ENCODE results near the gene KCNMA1.
"Not testable (repeated sequence)": the region's sequence is repeated elsewhere in the genome, so short reads cannot be mapped to it uniquely, and the experiment has no call there.

Gene KCNMA1

DNA sequence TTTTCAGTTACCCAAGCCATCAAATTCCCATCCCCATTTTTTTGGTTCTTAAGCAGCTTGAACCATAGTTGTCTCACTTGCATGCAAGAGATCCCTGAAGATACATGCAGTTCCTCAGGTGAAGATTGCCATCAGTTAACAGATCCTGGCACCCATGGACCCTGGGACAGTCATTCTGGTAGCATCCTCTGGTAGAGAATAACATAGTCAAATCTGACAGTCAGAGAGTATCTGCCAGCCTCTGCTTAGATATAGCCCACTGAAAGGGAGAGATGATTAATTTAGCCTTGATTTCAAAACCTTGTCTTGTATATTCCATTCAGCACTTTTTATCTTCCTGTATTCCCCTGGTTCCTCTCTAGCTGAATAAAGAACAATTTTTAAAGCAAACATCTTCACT, 280.4 kb downstream of the KCNMA1 start:
- Histone ChIP-seq H3K27me3 (ENCODE audit: insufficient read depth, low read length) (no peaks in the 10 kb centered on the region), H3K9ac (ENCODE audit: low read depth, low read length) (no peak overlapping the region), H3K4me1 (ENCODE audit: insufficient read depth, low read length) (no peaks in the 10 kb centered on the region), H3K9me3 (ENCODE audit: insufficient read depth, low read depth, low read length) (no peaks in the 10 kb centered on the region), H3K27ac (ENCODE audit: low read depth, low read length) (no peak overlapping the region), H3K4me3 (ENCODE audit: low read length) (no peak overlapping the region), H3K36me3 (ENCODE audit: insufficient read depth, low read length) (no peaks in the 10 kb centered on the region)

DNA sequence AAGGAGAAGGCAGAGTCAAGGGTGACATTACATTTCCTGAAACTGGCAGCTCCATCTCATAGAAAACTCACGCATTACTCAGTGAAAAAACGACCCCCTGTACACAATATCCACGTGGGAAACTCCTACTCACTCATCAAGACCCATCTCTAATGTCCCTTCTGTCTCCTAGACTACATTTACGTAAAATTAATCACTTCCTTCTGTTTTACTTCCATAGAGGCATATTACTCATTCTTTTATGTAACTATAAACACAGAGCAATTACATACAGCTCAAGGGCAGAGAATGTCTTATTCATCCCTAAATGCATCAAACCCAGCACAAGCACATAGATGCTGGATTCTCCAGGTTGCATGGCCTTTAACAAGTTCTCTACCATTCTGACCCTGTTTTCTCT, 281.8 kb downstream of the KCNMA1 start:
- Histone ChIP-seq H3K4me3 (ENCODE audit: low read length) (no peak overlapping the region), H3K4me1 (ENCODE audit: insufficient read depth, low read length) (peaks cover 5% of the 10 kb centered on the region; the same call in 1 of the 2 replicates), H3K27me3 (ENCODE audit: insufficient read depth, low read length) (no peaks in the 10 kb centered on the region), H3K9me3 (ENCODE audit: insufficient read depth, low read depth, low read length) (no peaks in the 10 kb centered on the region), H3K36me3 (ENCODE audit: insufficient read depth, low read length) (no peaks in the 10 kb centered on the region), H3K9ac (ENCODE audit: low read depth, low read length) (no peak overlapping the region), H3K27ac (ENCODE audit: low read depth, low read length) (no peak overlapping the region)
- 82% methylated on average over 4 of the region's 4 CpGs for WGBS

DNA sequence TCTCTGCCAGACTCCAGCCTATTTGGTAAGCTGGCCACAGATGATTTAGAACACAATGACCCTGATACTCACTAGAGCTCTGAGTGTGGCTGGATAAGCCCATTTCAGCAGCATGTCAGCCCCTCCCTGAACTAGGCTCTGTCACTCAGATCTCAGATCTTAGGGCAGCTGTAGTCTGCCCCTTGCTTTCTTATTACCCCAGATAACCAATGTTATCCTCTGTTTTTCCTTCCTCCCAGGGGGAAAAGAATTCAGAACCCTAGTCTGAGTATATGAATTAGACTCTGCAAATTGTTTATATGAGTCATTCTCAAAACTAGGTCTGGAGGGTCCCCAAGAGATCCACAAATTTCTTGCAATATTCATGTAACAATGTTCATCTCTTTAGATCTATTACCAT, 286.2 kb downstream of the KCNMA1 start:
- no peak overlapping the region for H3K4me3 ChIP-seq (ENCODE audit: low read length)
- peaks cover 6% of the 10 kb centered on the region; the same call in 1 of the 2 replicates for H3K4me1 ChIP-seq (ENCODE audit: insufficient read depth, low read length)
- no peak overlapping the region for H3K27ac ChIP-seq (ENCODE audit: low read depth, low read length)
- H3K9ac ChIP-seq (ENCODE audit: low read depth, low read length), result no peak overlapping the region
- H3K27me3 ChIP-seq (ENCODE audit: insufficient read depth, low read length), result no peaks in the 10 kb centered on the region
- H3K36me3 ChIP-seq (ENCODE audit: insufficient read depth, low read length), result no peaks in the 10 kb centered on the region
- H3K9me3 ChIP-seq (ENCODE audit: insufficient read depth, low read depth, low read length), result no peaks in the 10 kb centered on the region

DNA sequence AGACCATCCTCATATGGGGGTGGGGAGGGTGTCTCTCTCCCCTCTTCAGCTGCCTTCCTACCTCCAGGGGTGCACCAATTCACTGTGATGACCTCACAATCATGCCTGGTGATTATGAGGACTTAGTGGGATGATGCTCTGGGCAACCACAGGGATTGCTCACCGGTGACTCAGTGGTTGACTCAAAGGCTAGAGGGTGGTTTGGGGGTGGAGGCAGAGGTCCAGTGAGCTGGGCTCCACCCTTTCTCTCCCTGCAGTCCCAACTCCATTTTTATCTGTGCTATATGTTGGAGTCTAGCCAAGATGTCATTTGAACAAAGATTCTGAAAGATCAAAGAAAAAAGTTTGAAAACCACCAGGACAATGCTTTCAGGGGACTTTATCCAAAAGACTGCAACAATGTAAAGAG, 286.9 kb downstream of the KCNMA1 start:
- Histone ChIP-seq H3K4me3 (ENCODE audit: low read length) (no peak overlapping the region), H3K4me1 (ENCODE audit: insufficient read depth, low read length) (peaks cover 6% of the 10 kb centered on the region; the same call in 1 of the 2 replicates), H3K27ac (ENCODE audit: low read depth, low read length) (no peak overlapping the region), H3K36me3 (ENCODE audit: insufficient read depth, low read length) (no peaks in the 10 kb centered on the region), H3K9me3 (ENCODE audit: insufficient read depth, low read depth, low read length) (no peaks in the 10 kb centered on the region), H3K27me3 (ENCODE audit: insufficient read depth, low read length) (no peaks in the 10 kb centered on the region), H3K9ac (ENCODE audit: low read depth, low read length) (no peak overlapping the region)
- 64% methylated on average over 1 of the region's 1 CpG for WGBS

DNA sequence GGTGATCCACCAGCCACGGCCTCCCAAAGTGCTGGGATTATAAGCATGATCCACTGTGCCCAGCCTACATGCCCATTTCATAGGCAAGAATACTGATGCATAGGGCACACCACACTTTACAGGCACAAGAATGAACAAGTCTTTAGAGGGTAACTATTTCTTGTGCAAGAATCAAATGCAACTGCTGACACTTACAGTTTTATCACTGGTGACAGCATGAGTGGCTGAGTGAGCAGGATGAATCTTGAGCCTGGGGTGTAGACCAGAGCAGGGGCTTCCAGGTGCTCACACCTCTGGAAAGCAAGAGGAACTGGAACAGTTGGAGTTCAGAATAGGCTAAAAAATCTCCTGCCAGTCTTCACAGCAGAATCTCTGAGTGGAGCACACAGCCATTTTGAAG, 287.5 kb downstream of the KCNMA1 start:
- H3K4me1 ChIP-seq (ENCODE audit: insufficient read depth, low read length), result peaks cover 6% of the 10 kb centered on the region; the same call in 1 of the 2 replicates
- H3K27me3 ChIP-seq (ENCODE audit: insufficient read depth, low read length), result no peaks in the 10 kb centered on the region
- no peaks in the 10 kb centered on the region for H3K36me3 ChIP-seq (ENCODE audit: insufficient read depth, low read length)
- WGBS, result 100% methylated on average over 1 of the region's 1 CpG
- H3K9me3 ChIP-seq (ENCODE audit: insufficient read depth, low read depth, low read length), result no peaks in the 10 kb centered on the region
- no peak overlapping the region for H3K9ac ChIP-seq (ENCODE audit: low read depth, low read length)
- H3K27ac ChIP-seq (ENCODE audit: low read depth, low read length), result no peak overlapping the region
- H3K4me3 ChIP-seq (ENCODE audit: low read length), result no peak overlapping the region

DNA sequence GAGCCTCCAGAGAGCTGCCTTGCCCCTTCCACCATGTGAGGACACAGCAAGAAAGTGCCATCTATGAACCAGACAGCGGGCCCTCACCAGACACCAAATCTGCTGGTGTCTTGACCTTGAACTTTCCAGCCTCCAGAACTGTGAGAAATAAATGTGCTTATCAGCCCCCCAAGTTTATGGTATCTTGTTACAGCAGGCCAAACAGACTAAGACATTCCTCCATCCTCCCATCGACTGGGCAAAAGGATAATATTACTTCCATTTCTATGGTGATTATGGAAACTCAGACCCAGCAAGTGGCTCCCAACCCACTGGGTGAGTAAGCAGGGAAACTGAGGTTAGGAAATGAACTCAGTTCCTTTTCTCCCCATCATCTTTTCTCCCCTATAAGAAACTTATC, 288.4 kb downstream of the KCNMA1 start:
- Histone ChIP-seq H3K27me3 (ENCODE audit: insufficient read depth, low read length) (no peaks in the 10 kb centered on the region), H3K27ac (ENCODE audit: low read depth, low read length) (no peak overlapping the region), H3K9ac (ENCODE audit: low read depth, low read length) (no peak overlapping the region), H3K9me3 (ENCODE audit: insufficient read depth, low read depth, low read length) (no peaks in the 10 kb centered on the region), H3K36me3 (ENCODE audit: insufficient read depth, low read length) (no peaks in the 10 kb centered on the region), H3K4me3 (ENCODE audit: low read length) (no peak overlapping the region), H3K4me1 (ENCODE audit: insufficient read depth, low read length) (peaks cover 6% of the 10 kb centered on the region; the same call in 1 of the 2 replicates)
- WGBS, result 87% methylated on average over 1 of the region's 2 CpGs

DNA sequence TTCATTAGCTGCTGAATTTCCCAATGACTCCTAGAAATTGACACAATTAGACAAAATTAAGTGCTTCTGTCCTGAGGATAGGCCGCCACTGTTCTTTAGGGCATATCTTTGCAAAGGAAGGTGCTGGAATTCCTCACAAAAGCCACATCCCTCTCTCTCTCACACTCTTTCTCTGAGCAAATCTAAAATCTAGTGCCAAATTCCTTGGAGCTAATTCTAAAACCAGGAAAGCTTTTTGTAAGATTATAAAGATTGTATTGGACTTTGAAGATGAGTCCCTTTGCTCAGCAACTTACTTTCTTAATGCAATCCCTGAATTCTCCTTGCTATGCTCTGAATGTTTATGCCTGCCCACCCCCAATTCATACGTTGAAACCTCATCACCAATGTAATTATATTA, 288.9 kb downstream of the KCNMA1 start:
- no peak overlapping the region for H3K9ac ChIP-seq (ENCODE audit: low read depth, low read length)
- no peaks in the 10 kb centered on the region for H3K9me3 ChIP-seq (ENCODE audit: insufficient read depth, low read depth, low read length)
- no peaks in the 10 kb centered on the region for H3K27me3 ChIP-seq (ENCODE audit: insufficient read depth, low read length)
- H3K4me3 ChIP-seq (ENCODE audit: low read length), result no peak overlapping the region
- H3K36me3 ChIP-seq (ENCODE audit: insufficient read depth, low read length), result no peaks in the 10 kb centered on the region
- 93% methylated on average over 1 of the region's 2 CpGs for WGBS
- no peak overlapping the region for H3K27ac ChIP-seq (ENCODE audit: low read depth, low read length)
- H3K4me1 ChIP-seq (ENCODE audit: insufficient read depth, low read length), result peaks cover 6% of the 10 kb centered on the region; the same call in 1 of the 2 replicates

DNA sequence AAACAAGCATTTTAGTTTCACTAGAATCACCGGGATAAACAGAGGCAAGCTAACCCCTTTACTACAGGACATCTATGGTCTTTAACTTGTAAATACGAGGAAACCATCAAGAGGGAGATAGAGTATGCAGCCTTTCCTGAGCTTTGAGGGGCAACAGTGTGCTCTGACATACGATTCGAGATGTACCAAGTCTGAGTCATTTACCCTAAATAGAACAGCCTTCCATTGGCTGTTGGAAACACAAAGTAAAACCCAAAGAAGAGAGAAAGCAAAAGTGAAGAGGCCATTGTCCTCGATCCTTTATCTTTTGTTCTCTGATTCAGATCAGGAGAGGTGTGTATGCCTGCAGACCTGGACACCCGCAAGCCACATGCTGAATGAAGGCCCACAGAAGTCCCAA, 289.5 kb downstream of the KCNMA1 start:
- Histone ChIP-seq H3K4me1 (ENCODE audit: insufficient read depth, low read length) (peaks cover 6% of the 10 kb centered on the region; the same call in 1 of the 2 replicates), H3K9me3 (ENCODE audit: insufficient read depth, low read depth, low read length) (no peaks in the 10 kb centered on the region), H3K27me3 (ENCODE audit: insufficient read depth, low read length) (no peaks in the 10 kb centered on the region), H3K36me3 (ENCODE audit: insufficient read depth, low read length) (no peaks in the 10 kb centered on the region), H3K9ac (ENCODE audit: low read depth, low read length) (no peak overlapping the region), H3K27ac (ENCODE audit: low read depth, low read length) (no peak overlapping the region), H3K4me3 (ENCODE audit: low read length) (no peak overlapping the region)
- WGBS, result 91% methylated on average over 6 of the region's 6 CpGs

DNA sequence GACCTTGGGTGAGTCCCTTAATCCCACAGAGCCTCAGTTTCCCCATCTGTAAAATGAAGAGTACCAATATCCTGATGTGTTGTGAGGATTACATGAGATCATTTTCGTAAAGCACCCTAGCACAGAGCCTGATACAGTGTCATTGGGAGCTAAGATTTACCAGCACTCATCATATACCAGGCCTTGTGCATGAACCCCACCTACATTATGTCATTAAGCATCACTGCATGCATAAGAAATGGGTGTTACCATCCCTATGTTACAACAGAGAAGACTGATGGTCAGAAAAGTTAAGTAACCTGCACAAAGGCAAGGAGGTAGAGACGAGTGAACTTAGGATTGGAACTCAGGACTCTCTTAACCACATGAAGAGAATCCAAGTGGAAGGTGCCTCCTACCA, 290.6 kb downstream of the KCNMA1 start:
- Histone ChIP-seq H3K27ac (ENCODE audit: low read depth, low read length) (no peak overlapping the region), H3K9ac (ENCODE audit: low read depth, low read length) (no peak overlapping the region)
- 64% methylated on average over 2 of the region's 2 CpGs for WGBS

DNA sequence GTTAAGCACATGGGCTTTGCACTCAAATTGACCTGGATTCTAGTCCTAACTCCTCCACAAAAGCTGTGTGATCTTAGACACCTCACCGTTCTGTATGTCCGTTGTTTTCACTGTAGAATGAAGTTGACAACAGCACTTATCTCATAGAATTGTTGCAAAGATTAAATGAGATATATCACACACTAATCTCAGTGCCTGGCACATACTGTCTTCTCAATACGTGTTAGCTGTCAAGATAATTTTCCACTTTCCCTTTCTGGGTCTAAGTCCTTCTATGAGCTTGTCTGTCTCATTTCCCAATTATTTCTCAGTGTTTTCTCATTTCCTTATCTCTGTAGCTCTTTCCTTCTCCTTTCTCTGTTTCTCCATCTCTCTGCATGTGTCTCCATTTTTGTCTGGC, 296.6 kb downstream of the KCNMA1 start:
- no peak overlapping the region for H3K4me3 ChIP-seq (ENCODE audit: low read length)
- no peaks in the 10 kb centered on the region for H3K36me3 ChIP-seq (ENCODE audit: insufficient read depth, low read length)
- WGBS, result 96% methylated on average over 3 of the region's 3 CpGs
- no peaks in the 10 kb centered on the region for H3K4me1 ChIP-seq (ENCODE audit: insufficient read depth, low read length)
- H3K27me3 ChIP-seq (ENCODE audit: insufficient read depth, low read length), result no peaks in the 10 kb centered on the region
- H3K27ac ChIP-seq (ENCODE audit: low read depth, low read length), result no peak overlapping the region
- peaks cover 8% of the 10 kb centered on the region; the same call in 1 of the 2 replicates for H3K9me3 ChIP-seq (ENCODE audit: insufficient read depth, low read depth, low read length)
- no peak overlapping the region for H3K9ac ChIP-seq (ENCODE audit: low read depth, low read length)

More for the DNA sequence above, 290.6 kb downstream of the KCNMA1 start:
- H3K9me3 ChIP-seq (ENCODE audit: insufficient read depth, low read depth, low read length), result no peaks in the 10 kb centered on the region
- H3K27me3 ChIP-seq (ENCODE audit: insufficient read depth, low read length), result no peaks in the 10 kb centered on the region
- H3K4me1 ChIP-seq (ENCODE audit: insufficient read depth, low read length), result peaks cover 6% of the 10 kb centered on the region; the same call in 1 of the 2 replicates
- H3K36me3 ChIP-seq (ENCODE audit: insufficient read depth, low read length), result no peaks in the 10 kb centered on the region
- no peak overlapping the region for H3K4me3 ChIP-seq (ENCODE audit: low read length)

DNA sequence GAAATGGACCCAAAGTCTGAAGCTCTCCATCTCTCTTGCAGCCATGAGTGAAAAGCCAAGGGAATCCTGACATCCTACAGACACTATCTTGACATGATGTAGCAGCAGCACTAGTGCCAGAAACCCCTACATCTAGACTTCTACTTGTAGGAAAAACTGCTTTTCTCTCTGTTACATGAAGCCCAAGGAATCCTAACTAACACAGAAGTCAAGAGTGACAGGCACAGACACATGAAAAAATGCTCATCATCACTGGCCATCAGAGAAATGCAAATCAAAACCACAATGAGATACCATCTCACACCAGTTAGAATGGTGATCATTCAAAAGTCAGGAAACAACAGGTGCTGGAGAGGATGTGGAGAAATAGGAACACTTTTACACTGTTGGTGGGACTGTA, 297.7 kb downstream of the KCNMA1 start:
- not testable (repeated sequence) for H3K9me3 ChIP-seq (ENCODE audit: insufficient read depth, low read depth, low read length); H3K4me3 ChIP-seq (ENCODE audit: low read length); H3K4me1 ChIP-seq (ENCODE audit: insufficient read depth, low read length); H3K9ac ChIP-seq (ENCODE audit: low read depth, low read length); H3K27ac ChIP-seq (ENCODE audit: low read depth, low read length); H3K27me3 ChIP-seq (ENCODE audit: insufficient read depth, low read length); H3K36me3 ChIP-seq (ENCODE audit: insufficient read depth, low read length)

DNA sequence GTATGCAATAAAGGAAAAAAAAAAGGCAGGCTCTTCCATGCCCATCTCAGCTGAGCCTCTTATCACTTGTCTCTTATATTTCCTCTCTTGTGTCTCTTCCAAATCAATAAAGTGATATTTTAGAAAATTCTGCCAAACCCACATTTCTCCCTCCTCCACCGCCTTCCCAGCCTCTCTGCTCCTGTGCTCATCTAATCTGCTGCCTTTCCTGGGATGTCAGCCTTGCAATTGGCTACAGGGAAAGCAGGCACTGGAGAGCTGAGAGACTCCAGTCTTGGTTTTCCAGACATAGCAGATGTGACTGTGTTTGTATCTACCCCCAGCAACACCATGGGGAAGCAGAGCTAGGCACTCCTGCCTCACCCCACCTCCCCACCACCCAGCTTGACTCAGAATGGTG, 298.4 kb downstream of the KCNMA1 start:
- H3K9ac ChIP-seq (ENCODE audit: low read depth, low read length), result no peak overlapping the region
- 92% methylated on average over 1 of the region's 1 CpG for WGBS
- peaks cover 8% of the 10 kb centered on the region; the same call in 1 of the 2 replicates for H3K9me3 ChIP-seq (ENCODE audit: insufficient read depth, low read depth, low read length)
- no peaks in the 10 kb centered on the region for H3K4me1 ChIP-seq (ENCODE audit: insufficient read depth, low read length)
- H3K27me3 ChIP-seq (ENCODE audit: insufficient read depth, low read length), result no peaks in the 10 kb centered on the region
- no peak overlapping the region for H3K4me3 ChIP-seq (ENCODE audit: low read length)
- no peaks in the 10 kb centered on the region for H3K36me3 ChIP-seq (ENCODE audit: insufficient read depth, low read length)
- no peak overlapping the region for H3K27ac ChIP-seq (ENCODE audit: low read depth, low read length)

Data from HUES64 (cell line).